SJCRH30 (cell line): Measurements from ENCODE around the gene GABRG3. TPM values are rescaled to one million over a fixed set of nuclear protein-coding genes. Genes with fewer than 3 reads are reported as not detected.
"Not testable (repeated sequence)": the region's sequence is repeated elsewhere in the genome, so short reads cannot be mapped to it uniquely, and the experiment has no call there.

Experiments used
- DNase-seq, 2 experiments: peaks; one replicate each; pipeline ENCODE4 v3.0.0-alpha.2; 2015 to 2020
- H3K27ac ChIP-seq: fragments of 250-450 bp; sonication (Bioruptor Pico); 2 replicates; pipeline ENCODE4 v1.5.1; 2020; ENCODE audit warnings: mild to moderate bottlenecking, moderate library complexity
- H3K27me3 ChIP-seq: fragments of 250-450 bp; sonication (Bioruptor Pico); 2 replicates; pipeline ENCODE4 v1.5.1; 2020; ENCODE audit warnings: mild to moderate bottlenecking, moderate library complexity
- H3K36me3 ChIP-seq: fragments of 250-450 bp; sonication (Bioruptor Pico); 2 replicates; pipeline ENCODE4 v1.5.1; 2020; ENCODE audit warnings: mild to moderate bottlenecking, moderate library complexity
- H3K4me1 ChIP-seq: fragments of 250-450 bp; sonication (Bioruptor Pico); 2 replicates; pipeline ENCODE4 v1.5.1; 2020; ENCODE audit warnings: mild to moderate bottlenecking, moderate library complexity
- H3K4me3 ChIP-seq: fragments of 250-450 bp; sonication (Bioruptor Pico); 2 replicates; pipeline ENCODE4 v1.5.1; 2020; ENCODE audit warnings: mild to moderate bottlenecking, moderate library complexity
- H3K9me3 ChIP-seq: fragments of 250-450 bp; sonication (Bioruptor Pico); replicated peaks from 2 replicates; pipeline ENCODE4 v1.5.1; 2020; ENCODE audit warnings: mild to moderate bottlenecking, moderate library complexity
- total RNA-seq: library from RNA; depleted of rRNA; stranded (reverse); fragments of >200 nt; shearing (Covaris generic); gene quantifications from 2 replicates; pipeline ENCODE4 v1.2.3, GENCODE V29; 2014

Gene GABRG3
- total RNA-seq, 1 experiment from 2014 or later: 4.5 TPM

GRCh38 chr15:26968806-26969205 is 2.2 kb upstream of the GABRG3 start:
- DNase-seq: no peak
- Histone ChIP-seq H3K27ac (no peak overlapping the region), H3K9me3 (no peaks in the 10 kb centered on the region), H3K4me3 (no peak overlapping the region), H3K4me1 (no peaks in the 10 kb centered on the region), H3K27me3 (no peaks in the 10 kb centered on the region), H3K36me3 (no peaks in the 10 kb centered on the region)

- Histone ChIP-seq H3K9me3 (no peaks in the 10 kb centered on the region), H3K27me3 (no peaks in the 10 kb centered on the region), H3K4me1 (no peaks in the 10 kb centered on the region), H3K4me3 (peak overlapping the region; percentile 67), H3K27ac (peak overlapping the region; percentile 64; the same call in 1 of the 2 replicates), H3K36me3 (no peaks in the 10 kb centered on the region)
- DNase-seq: peak; percentile 24 to 41
These were observed 464 bp downstream of the GABRG3 start for GRCh38 chr15:26971271-26972018.

GRCh38 chr15:26972636-26973035 is 1.7 kb downstream of the GABRG3 start:
- no peak overlapping the region for H3K4me3 ChIP-seq
- H3K27ac ChIP-seq: no peak overlapping the region
- H3K36me3 ChIP-seq: no peaks in the 10 kb centered on the region
- peak in 1 of 2 experiments; percentile 12 for DNase-seq
- no peaks in the 10 kb centered on the region for H3K4me1 ChIP-seq
- H3K27me3 ChIP-seq: no peaks in the 10 kb centered on the region
- no peaks in the 10 kb centered on the region for H3K9me3 ChIP-seq

GRCh38 chr15:26974120-26974780 is 3.3 kb downstream of the GABRG3 start:
- Histone ChIP-seq H3K27ac (no peak overlapping the region), H3K27me3 (no peaks in the 10 kb centered on the region), H3K36me3 (no peaks in the 10 kb centered on the region), H3K9me3 (no peaks in the 10 kb centered on the region), H3K4me1 (no peaks in the 10 kb centered on the region), H3K4me3 (no peak overlapping the region)
- DNase-seq: peak in 1 of 2 experiments; percentile 36

- H3K27me3 ChIP-seq: no peaks in the 10 kb centered on the region
- no peaks in the 10 kb centered on the region for H3K36me3 ChIP-seq
- no peak overlapping the region for H3K27ac ChIP-seq
- no peak for DNase-seq
- no peak overlapping the region for H3K4me3 ChIP-seq
- no peaks in the 10 kb centered on the region for H3K4me1 ChIP-seq
- H3K9me3 ChIP-seq: no peaks in the 10 kb centered on the region
These were observed 10.5 kb downstream of the GABRG3 start for GRCh38 chr15:26981492-26981891.

- Histone ChIP-seq H3K4me1 (no peaks in the 10 kb centered on the region), H3K27ac (no peak overlapping the region), H3K9me3 (no peaks in the 10 kb centered on the region), H3K4me3 (no peak overlapping the region), H3K36me3 (peaks cover 3% of the 10 kb centered on the region; the same call in 1 of the 2 replicates), H3K27me3 (no peaks in the 10 kb centered on the region)
- DNase-seq: peak in 1 of 2 experiments; percentile 39
These were observed 12.8 kb downstream of the GABRG3 start for GRCh38 chr15:26983822-26984221.

GRCh38 chr15:26985050-26985449 is 14.1 kb downstream of the GABRG3 start:
- H3K4me3 ChIP-seq: no peak overlapping the region
- DNase-seq: no peak
- H3K9me3 ChIP-seq: no peaks in the 10 kb centered on the region
- H3K27ac ChIP-seq: no peak overlapping the region
- H3K36me3 ChIP-seq: peaks cover 3% of the 10 kb centered on the region; the same call in 1 of the 2 replicates
- no peaks in the 10 kb centered on the region for H3K27me3 ChIP-seq
- H3K4me1 ChIP-seq: no peaks in the 10 kb centered on the region

- Histone ChIP-seq H3K4me3 (no peak overlapping the region), H3K9me3 (no peaks in the 10 kb centered on the region), H3K27ac (no peak overlapping the region), H3K27me3 (no peaks in the 10 kb centered on the region), H3K4me1 (no peaks in the 10 kb centered on the region), H3K36me3 (no peaks in the 10 kb centered on the region; the same call in 1 of the 2 replicates)
- no peak for DNase-seq
These were observed 25.3 kb downstream of the GABRG3 start for GRCh38 chr15:26996250-26996649.

- not testable (repeated sequence) for H3K9me3 ChIP-seq, H3K36me3 ChIP-seq, DNase-seq, H3K4me1 ChIP-seq, H3K4me3 ChIP-seq, H3K27ac ChIP-seq, H3K27me3 ChIP-seq
These were observed 32.0 kb downstream of the GABRG3 start for GRCh38 chr15:27003003-27003402.

GRCh38 chr15:27004226-27004625 is 33.2 kb downstream of the GABRG3 start:
- not testable (repeated sequence) for H3K9me3 ChIP-seq, H3K4me1 ChIP-seq, H3K27ac ChIP-seq, DNase-seq, H3K36me3 ChIP-seq, H3K27me3 ChIP-seq, H3K4me3 ChIP-seq

GRCh38 chr15:27017168-27017809 is 46.3 kb downstream of the GABRG3 start:
- Histone ChIP-seq H3K9me3 (no peaks in the 10 kb centered on the region), H3K4me1 (no peaks in the 10 kb centered on the region), H3K27ac (no peak overlapping the region), H3K27me3 (no peaks in the 10 kb centered on the region), H3K4me3 (no peak overlapping the region), H3K36me3 (no peaks in the 10 kb centered on the region)
- DNase-seq: peak; percentile 62 to 82

- no peaks in the 10 kb centered on the region for H3K9me3 ChIP-seq
- no peak overlapping the region for H3K27ac ChIP-seq
- no peaks in the 10 kb centered on the region for H3K27me3 ChIP-seq
- no peak overlapping the region for H3K4me3 ChIP-seq
- no peaks in the 10 kb centered on the region for H3K36me3 ChIP-seq
- DNase-seq: no peak
- H3K4me1 ChIP-seq: no peaks in the 10 kb centered on the region
These were observed 48.7 kb downstream of the GABRG3 start for GRCh38 chr15:27019687-27020086.

GRCh38 chr15:27025481-27025966 is 54.5 kb downstream of the GABRG3 start:
- Histone ChIP-seq H3K9me3 (no peaks in the 10 kb centered on the region), H3K27me3 (no peaks in the 10 kb centered on the region), H3K27ac (no peak overlapping the region), H3K4me3 (no peak overlapping the region), H3K36me3 (no peaks in the 10 kb centered on the region), H3K4me1 (no peaks in the 10 kb centered on the region)
- DNase-seq: no peak

- Histone ChIP-seq H3K27ac (no peak overlapping the region), H3K9me3 (no peaks in the 10 kb centered on the region), H3K4me1 (no peaks in the 10 kb centered on the region), H3K36me3 (no peaks in the 10 kb centered on the region), H3K27me3 (no peaks in the 10 kb centered on the region), H3K4me3 (no peak overlapping the region)
- no peak for DNase-seq
These were observed 56.2 kb downstream of the GABRG3 start for GRCh38 chr15:27027229-27027628.

GRCh38 chr15:27028858-27029477 is 58.0 kb downstream of the GABRG3 start:
- no peaks in the 10 kb centered on the region for H3K4me1 ChIP-seq
- no peaks in the 10 kb centered on the region for H3K27me3 ChIP-seq
- H3K4me3 ChIP-seq: no peak overlapping the region
- H3K27ac ChIP-seq: no peak overlapping the region
- no peaks in the 10 kb centered on the region for H3K9me3 ChIP-seq
- H3K36me3 ChIP-seq: no peaks in the 10 kb centered on the region
- no peak for DNase-seq
